Anterior cingulate cortex (tissue), 58 donors: ENCODE data around the gene USP53.
A peak's percentile ranks its signal among the peaks of the same experiment; 100 is the strongest.
"Not testable (repeated sequence)": the region's sequence is repeated elsewhere in the genome, so short reads cannot be mapped to it uniquely, and the experiment has no call there.

Experiments
- DNase-seq, 58 donors: peaks; one replicate each; lab custom pipeline; 2025; lab: John Stamatoyannopoulos, UW

Gene USP53

GRCh38 chr4:119310826-119311225, 98.3 kb downstream of the USP53 start:
- DNase-seq = no peak

- no peak for DNase-seq
These were observed 100.7 kb downstream of the USP53 start for GRCh38 chr4:119313237-119313636.

- peak in 11 of 58 donors; percentile 0 to 62 (median 4) for DNase-seq
These were observed 101.8 kb downstream of the USP53 start for GRCh38 chr4:119314356-119314755.

- DNase-seq = no peak
These were observed 102.5 kb downstream of the USP53 start for GRCh38 chr4:119315036-119315435.

- DNase-seq = no peak
These were observed 105.5 kb downstream of the USP53 start for GRCh38 chr4:119317990-119318389.

- DNase-seq = no peak
These were observed 109.6 kb downstream of the USP53 start, which contains the start of gene FABP2 for GRCh38 chr4:119321921-119322687. Gene FABP2 (minus strand): TSS chr4:119322138. CDS start chr4:119322102, 36 bp downstream.

GRCh38 chr4:119328695-119329094, 116.2 kb downstream of the USP53 start:
- no peak for DNase-seq

GRCh38 chr4:119329835-119330620, 117.5 kb downstream of the USP53 start:
- DNase-seq = no peak

- not testable (repeated sequence) for DNase-seq
These were observed 123.9 kb downstream of the USP53 start for GRCh38 chr4:119336332-119336979.

GRCh38 chr4:119337010-119337409, 124.5 kb downstream of the USP53 start:
- DNase-seq = no peak

- not testable (repeated sequence) for DNase-seq
These were observed 127.4 kb downstream of the USP53 start for GRCh38 chr4:119339895-119340294.

- DNase-seq = not testable (repeated sequence)
These were observed 130.8 kb downstream of the USP53 start for GRCh38 chr4:119343293-119343692.
